22Rv1 (cell line): ENCODE results near the gene KHDRBS1.
"Not testable (repeated sequence)": the region's sequence is repeated elsewhere in the genome, so short reads cannot be mapped to it uniquely, and the experiment has no call there.

Experiments
- H3K27ac ChIP-seq: fragments of 450-650 bp; 2 replicates; pipeline ENCODE4 v1.5.1; 2017
- CTCF ChIP-seq: fragments of 450-650 bp; IDR thresholded peaks from 2 replicates; pipeline ENCODE4 v1.5.1; 2017; ENCODE audit warnings: mild to moderate bottlenecking
- ZFX ChIP-seq: fragments of 450-650 bp; IDR thresholded peaks from 2 replicates; pipeline ENCODE4 v1.6.1; 2017; ENCODE audit warnings: antibody characterized with exemption, borderline replicate concordance

KHDRBS1 gene

DNA sequence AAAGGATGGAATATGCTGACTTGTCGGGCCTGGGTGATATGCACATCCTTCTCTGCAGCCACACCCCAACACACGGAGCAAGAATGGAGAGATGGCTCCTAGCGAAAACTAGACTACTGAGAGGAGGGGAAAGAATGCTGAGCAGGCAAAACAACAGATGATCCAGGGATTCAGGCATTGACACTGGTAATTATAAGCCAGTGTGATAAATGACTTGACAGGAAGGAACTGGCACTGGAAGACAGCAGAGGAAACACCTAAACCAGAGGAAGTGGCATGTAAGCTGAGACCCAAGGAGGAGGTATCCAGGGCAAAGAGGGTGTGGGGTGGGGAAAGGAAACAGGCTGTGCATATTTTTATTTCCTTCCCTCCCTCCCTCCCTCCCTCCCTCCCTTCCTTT, 31.7 kb upstream of the KHDRBS1 start:
- no peak for TF ChIP-seq ZFX
- no peak for TF ChIP-seq CTCF
- no peak overlapping the region for H3K27ac ChIP-seq

GRCh38 chr1:31984419-31985347, 29.0 kb upstream of the KHDRBS1 start:
- TF ChIP-seq CTCF: no peak
- TF ChIP-seq ZFX: no peak
- no peak overlapping the region for H3K27ac ChIP-seq

DNA sequence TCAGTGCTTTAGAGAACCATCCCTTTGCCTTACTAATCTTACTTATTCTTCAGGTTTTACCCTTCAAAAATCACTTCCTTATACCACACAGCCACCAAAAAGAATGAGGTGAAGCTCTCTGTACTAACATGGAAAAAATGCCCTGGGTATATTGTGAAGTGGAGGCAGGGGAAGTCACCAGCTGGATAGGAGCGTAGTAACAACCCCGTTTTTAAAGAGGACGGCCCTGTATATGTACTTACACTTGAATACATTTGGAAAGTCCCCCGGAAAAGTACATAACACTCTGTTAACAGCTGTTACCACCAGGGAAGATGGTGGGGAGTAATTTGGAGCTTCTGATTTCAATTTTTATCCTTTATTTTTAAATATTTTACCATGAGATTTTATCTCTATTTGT, 28.2 kb upstream of the KHDRBS1 start:
- no peak for TF ChIP-seq CTCF
- no peak overlapping the region for H3K27ac ChIP-seq

DNA sequence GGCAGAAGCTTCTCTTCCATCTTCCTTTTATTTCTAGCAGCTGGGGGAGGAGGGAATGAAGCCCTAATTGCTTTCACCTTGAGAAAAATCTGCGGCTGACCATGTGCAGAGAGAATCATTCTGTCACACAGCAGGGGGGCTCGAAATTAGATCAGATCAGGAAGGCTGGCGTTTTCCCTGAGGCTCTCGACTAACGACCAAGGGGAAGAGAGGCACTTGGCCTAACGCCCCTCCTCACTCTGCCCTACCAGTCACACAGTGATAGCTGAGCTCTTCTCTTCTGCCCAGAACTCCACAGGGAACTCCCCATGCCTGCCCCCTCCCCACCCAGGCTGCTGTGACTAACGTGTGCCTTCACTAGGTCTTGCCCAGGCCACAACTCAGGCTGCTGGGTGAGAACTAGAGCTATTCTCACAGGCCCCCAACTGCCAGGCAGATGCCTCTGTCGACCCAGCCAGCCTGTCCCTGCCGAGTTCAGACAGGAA, 26.5 kb upstream of the KHDRBS1 start:
- TF ChIP-seq CTCF (no peak), ZFX (no peak)
- H3K27ac ChIP-seq: no peak overlapping the region

DNA sequence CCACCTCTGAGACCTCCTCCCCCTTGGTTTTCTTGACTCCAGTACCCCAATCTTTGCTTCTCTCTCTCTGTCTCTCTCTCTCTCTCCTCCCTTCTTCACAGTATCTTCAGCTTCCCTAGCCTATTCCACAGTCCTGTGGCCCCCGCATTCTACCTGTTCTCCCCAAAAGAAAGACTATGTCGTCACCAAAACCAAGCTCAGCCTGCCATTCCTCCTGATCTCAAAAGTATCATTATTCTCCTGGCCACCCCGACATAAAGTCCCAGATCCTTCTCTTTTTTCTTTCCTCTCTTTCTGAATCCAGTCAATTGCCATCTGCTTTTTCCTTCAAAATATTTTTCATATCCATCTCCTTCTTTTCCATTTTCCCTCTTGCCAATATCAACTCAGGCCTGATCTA, 23.7 kb upstream of the KHDRBS1 start:
- no peak overlapping the region for H3K27ac ChIP-seq
- TF ChIP-seq CTCF: no peak
- TF ChIP-seq ZFX: no peak

GRCh38 chr1:31991182-31991581, 22.5 kb upstream of the KHDRBS1 start:
- TF ChIP-seq CTCF (no peak), ZFX (no peak)
- H3K27ac ChIP-seq: no peak overlapping the region

GRCh38 chr1:31995263-31995662, 18.4 kb upstream of the KHDRBS1 start:
- H3K27ac ChIP-seq: no peak overlapping the region
- TF ChIP-seq CTCF (no peak), ZFX (no peak)

GRCh38 chr1:31996121-31996520, 17.5 kb upstream of the KHDRBS1 start:
- not testable (repeated sequence) for H3K27ac ChIP-seq
